ENCODE measurements around the gene NCR3LG1. TPM values are rescaled to one million over a fixed set of nuclear protein-coding genes. Genes with fewer than 3 reads are reported as not detected.

The NCR3LG1 gene
- total RNA-seq, 4 donors from 2014 or later = 1.5 to 6.1 (median 2.9) TPM

DNA sequence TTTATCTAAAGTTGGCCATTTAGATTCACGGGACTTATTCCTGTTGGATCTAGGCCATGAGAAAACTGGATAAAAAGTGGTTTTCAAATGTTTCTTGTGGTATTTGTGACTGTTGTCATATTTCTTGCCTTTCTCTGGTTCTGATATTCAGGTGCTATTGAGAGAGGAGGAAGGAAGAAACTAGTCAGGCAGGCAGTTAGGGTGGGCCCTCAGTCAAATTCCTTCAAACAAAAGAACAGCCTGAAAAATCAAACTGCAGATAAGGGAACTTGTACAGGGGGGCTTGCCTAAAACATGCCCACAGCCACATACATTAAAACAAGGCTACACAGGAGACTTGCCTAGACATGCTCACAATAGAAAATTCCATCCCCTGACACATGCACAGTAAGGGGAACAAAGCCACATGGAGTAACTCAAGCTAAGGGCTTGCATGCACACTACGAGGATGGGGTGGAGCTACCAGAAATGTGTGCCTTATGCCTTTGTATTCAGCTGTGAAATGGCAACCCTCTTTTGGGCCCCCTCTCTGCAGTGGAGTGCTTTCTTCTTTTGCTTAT, 18.2 kb downstream of the NCR3LG1 start:
- DNase-seq = no peak
- Histone ChIP-seq H3K27me3 (no peaks in the 10 kb centered on the region), H3K9me3 (peaks cover 6 to 60% (median 52%) of the 10 kb centered on the region in 3 donors), H3K4me1 (no peaks in the 10 kb centered on the region), H3K27ac (no peak overlapping the region), H3K4me3 (no peak overlapping the region), H3K36me3 (peaks cover 0 to 87% (median 7%) of the 10 kb centered on the region in 3 donors)
- 71 to 73% methylated on average over 2 of the region's 2 CpGs for WGBS, 2 donors
- intact Hi-C loops (cut with DNase I) = no loop called here
- TF ChIP-seq POLR2A (IDR thresholded peaks at IDR 0.05) = no peak
- TF ChIP-seq CTCF (IDR thresholded peaks at IDR 0.05) = no peak

GRCh38 chr11:17371614-17372013, 20.0 kb downstream of the NCR3LG1 start:
- 53 to 80% methylated on average over 1 to 3 of the region's 3 CpGs for WGBS, 2 donors

GRCh38 chr11:17375547-17375946, 23.9 kb downstream of the NCR3LG1 start:
- H3K4me3 ChIP-seq = no peak overlapping the region
- no peak for TF ChIP-seq POLR2A (IDR thresholded peaks at IDR 0.05)
- TF ChIP-seq CTCF (IDR thresholded peaks at IDR 0.05) = no peak
- peaks cover 6 to 37% (median 33%) of the 10 kb centered on the region in 3 donors for H3K9me3 ChIP-seq
- peaks cover 0 to 33% (median 3%) of the 10 kb centered on the region in 3 donors for H3K4me1 ChIP-seq
- 78 to 88% methylated on average over 5 of the region's 5 CpGs for WGBS, 2 donors
- peak overlapping the region in 1 of 4 donors; percentile 20 for H3K27ac ChIP-seq
- H3K36me3 ChIP-seq = peaks cover 0 to 38% (median 0%) of the 10 kb centered on the region in 3 donors
- DNase-seq = no peak
- H3K27me3 ChIP-seq = no peaks in the 10 kb centered on the region
- intact Hi-C loops (cut with DNase I) = no loop called here

More at GRCh38 chr11:17371614-17372013, 20.0 kb downstream of the NCR3LG1 start:
- Histone ChIP-seq H3K27ac (no peak overlapping the region), H3K9me3 (peaks cover 6 to 60% (median 52%) of the 10 kb centered on the region in 3 donors), H3K36me3 (peaks cover 0 to 75% (median 7%) of the 10 kb centered on the region in 3 donors), H3K27me3 (no peaks in the 10 kb centered on the region), H3K4me3 (peak overlapping the region in 1 of 4 donors; percentile 4), H3K4me1 (peaks cover 0 to 8% (median 0%) of the 10 kb centered on the region in 3 donors)
- DNase-seq = no peak
- TF ChIP-seq POLR2A (IDR thresholded peaks at IDR 0.05) (no peak), CTCF (IDR thresholded peaks at IDR 0.05) (no peak)
- intact Hi-C loops (cut with DNase I) = no loop called here

- TF ChIP-seq CTCF (IDR thresholded peaks at IDR 0.05) = no peak
- no peak for TF ChIP-seq POLR2A (IDR thresholded peaks at IDR 0.05)
These were observed 24.9 kb downstream of the NCR3LG1 start for GRCh38 chr11:17376493-17376892.

DNA sequence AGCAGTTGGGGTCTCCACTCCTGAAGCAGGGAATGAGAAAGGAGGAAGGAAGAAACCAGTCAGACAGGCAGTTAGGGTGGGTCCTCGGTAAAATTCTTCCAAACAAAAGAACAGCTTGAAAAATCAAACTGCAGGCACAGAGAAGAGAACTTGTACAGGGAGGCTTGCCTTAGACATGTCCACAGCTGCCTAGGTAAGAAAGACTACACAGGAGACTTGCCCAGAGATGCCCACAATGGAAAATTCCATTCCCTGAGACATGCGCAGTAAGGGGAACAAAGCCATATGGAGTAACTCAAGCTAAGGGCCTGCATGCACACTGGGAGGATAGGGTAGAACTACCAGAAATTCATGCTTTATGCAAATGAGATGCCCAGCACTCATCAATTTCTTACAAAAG, 27.1 kb downstream of the NCR3LG1 start:
- H3K9me3 ChIP-seq = peaks cover 0 to 6% (median 3%) of the 10 kb centered on the region in 3 donors
- peaks cover 0 to 7% (median 0%) of the 10 kb centered on the region in 3 donors for H3K36me3 ChIP-seq
- TF ChIP-seq POLR2A (IDR thresholded peaks at IDR 0.05) (no peak), CTCF (IDR thresholded peaks at IDR 0.05) (no peak)
- peak overlapping the region; percentile 41 to 72 (median 62) for H3K27ac ChIP-seq
- intact Hi-C loops (cut with DNase I) = no loop called here
- no peak for DNase-seq
- H3K4me3 ChIP-seq = no peak overlapping the region
- peaks cover 0 to 37% (median 3%) of the 10 kb centered on the region in 3 donors for H3K4me1 ChIP-seq
- no peaks in the 10 kb centered on the region for H3K27me3 ChIP-seq
- WGBS, 2 donors = 30 to 52% methylated on average over 2 of the region's 2 CpGs

More at GRCh38 chr11:17376493-17376892, 24.9 kb downstream of the NCR3LG1 start:
- H3K4me3 ChIP-seq = no peak overlapping the region
- DNase-seq = no peak
- H3K9me3 ChIP-seq = peaks cover 6 to 28% (median 24%) of the 10 kb centered on the region in 3 donors
- H3K36me3 ChIP-seq = peaks cover 0 to 29% (median 0%) of the 10 kb centered on the region in 3 donors
- WGBS, 2 donors = 45 to 54% methylated on average over 3 of the region's 3 CpGs
- H3K27ac ChIP-seq = no peak overlapping the region
- intact Hi-C loops (cut with DNase I) = no loop called here
- H3K27me3 ChIP-seq = no peaks in the 10 kb centered on the region
- H3K4me1 ChIP-seq = peaks cover 0 to 33% (median 3%) of the 10 kb centered on the region in 3 donors
